Loucy (cell line): ENCODE results near the gene PRUNE2.

Experiments
- EZH2phosphoT487 ChIP-seq: fragments of 200-600 bp; IDR thresholded peaks from 2 replicates; pipeline ENCODE4 v1.6.1; 2018; ENCODE audit warnings: antibody characterized with exemption, mild to moderate bottlenecking, moderate library complexity, borderline replicate concordance
- TF ChIP-seq, protein P1 (sequence below): fragments of 200-600 bp; sonication (generic); conservative IDR thresholded peaks from 2 replicates; pipeline ENCODE4 v1.5.1; 2014; ENCODE audit warnings: mild to moderate bottlenecking, antibody characterized with exemption, low read length

DNA sequence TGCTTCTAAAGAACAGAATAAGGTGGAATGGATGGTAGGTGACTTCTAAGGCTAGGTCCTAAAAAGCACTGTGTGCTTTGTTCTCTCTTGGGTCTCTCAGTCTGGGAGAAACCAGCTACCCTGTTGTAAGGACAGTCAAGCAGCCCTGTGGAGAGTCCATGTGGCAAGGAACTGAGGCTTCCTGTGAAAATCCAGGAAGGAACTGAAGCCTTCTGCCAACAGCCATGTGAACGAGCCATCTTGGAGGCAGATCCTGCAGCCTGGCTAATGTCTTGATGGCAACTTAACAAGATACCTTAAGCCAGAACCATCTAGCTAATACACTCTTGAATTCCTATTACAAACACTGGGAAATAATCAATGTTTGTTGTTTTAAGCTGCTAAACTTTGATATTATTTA, 241.8 kb downstream of the PRUNE2 start:
- TF ChIP-seq, protein P1, sequence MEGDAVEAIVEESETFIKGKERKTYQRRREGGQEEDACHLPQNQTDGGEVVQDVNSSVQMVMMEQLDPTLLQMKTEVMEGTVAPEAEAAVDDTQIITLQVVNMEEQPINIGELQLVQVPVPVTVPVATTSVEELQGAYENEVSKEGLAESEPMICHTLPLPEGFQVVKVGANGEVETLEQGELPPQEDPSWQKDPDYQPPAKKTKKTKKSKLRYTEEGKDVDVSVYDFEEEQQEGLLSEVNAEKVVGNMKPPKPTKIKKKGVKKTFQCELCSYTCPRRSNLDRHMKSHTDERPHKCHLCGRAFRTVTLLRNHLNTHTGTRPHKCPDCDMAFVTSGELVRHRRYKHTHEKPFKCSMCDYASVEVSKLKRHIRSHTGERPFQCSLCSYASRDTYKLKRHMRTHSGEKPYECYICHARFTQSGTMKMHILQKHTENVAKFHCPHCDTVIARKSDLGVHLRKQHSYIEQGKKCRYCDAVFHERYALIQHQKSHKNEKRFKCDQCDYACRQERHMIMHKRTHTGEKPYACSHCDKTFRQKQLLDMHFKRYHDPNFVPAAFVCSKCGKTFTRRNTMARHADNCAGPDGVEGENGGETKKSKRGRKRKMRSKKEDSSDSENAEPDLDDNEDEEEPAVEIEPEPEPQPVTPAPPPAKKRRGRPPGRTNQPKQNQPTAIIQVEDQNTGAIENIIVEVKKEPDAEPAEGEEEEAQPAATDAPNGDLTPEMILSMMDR: no peak
- no peak for TF ChIP-seq EZH2phosphoT487
